Measurements from ENCODE around the gene DGKI. TPM values are rescaled to one million over a fixed set of nuclear protein-coding genes. Genes with fewer than 3 reads are reported as not detected.
A peak's percentile ranks its signal among the peaks of the same experiment; 100 is the strongest.

The DGKI gene
- total RNA-seq, 6 experiments from 2014 or later: 1.2 to 2.2 (median 1.6) TPM

DNA sequence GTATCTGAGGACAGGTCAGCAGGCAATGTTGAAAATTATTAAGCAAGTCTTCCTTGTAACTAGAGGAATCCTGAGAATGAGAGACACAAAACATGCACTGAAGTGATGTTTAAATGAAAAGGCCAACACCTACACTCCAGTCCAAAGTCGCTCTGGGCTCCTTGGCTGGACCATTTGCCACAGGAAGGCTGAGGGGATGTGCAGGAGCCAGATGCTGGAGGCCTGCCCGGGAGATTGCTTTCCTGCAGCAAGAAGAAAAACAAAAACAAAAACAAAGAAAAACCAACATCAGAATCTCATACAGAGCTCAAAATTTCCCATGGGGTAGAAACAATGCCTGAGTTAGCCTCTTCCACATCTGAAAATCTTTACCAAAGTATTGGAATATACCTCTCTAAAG is 157.0 kb downstream of the DGKI start:
- Mint-ChIP-seq H3K27me3 (ENCODE audit: insufficient read depth) (no peaks in the 10 kb centered on the region), H3K4me1 (ENCODE audit: low read depth) (peaks cover 67% of the 10 kb centered on the region), H3K27ac (no peak overlapping the region), H3K4me3 (no peak overlapping the region), H3K9me3 (no peaks in the 10 kb centered on the region), H3K36me3 (ENCODE audit: low read depth) (no peaks in the 10 kb centered on the region)
- DNase-seq: no peak
- TF ChIP-seq, protein P1, sequence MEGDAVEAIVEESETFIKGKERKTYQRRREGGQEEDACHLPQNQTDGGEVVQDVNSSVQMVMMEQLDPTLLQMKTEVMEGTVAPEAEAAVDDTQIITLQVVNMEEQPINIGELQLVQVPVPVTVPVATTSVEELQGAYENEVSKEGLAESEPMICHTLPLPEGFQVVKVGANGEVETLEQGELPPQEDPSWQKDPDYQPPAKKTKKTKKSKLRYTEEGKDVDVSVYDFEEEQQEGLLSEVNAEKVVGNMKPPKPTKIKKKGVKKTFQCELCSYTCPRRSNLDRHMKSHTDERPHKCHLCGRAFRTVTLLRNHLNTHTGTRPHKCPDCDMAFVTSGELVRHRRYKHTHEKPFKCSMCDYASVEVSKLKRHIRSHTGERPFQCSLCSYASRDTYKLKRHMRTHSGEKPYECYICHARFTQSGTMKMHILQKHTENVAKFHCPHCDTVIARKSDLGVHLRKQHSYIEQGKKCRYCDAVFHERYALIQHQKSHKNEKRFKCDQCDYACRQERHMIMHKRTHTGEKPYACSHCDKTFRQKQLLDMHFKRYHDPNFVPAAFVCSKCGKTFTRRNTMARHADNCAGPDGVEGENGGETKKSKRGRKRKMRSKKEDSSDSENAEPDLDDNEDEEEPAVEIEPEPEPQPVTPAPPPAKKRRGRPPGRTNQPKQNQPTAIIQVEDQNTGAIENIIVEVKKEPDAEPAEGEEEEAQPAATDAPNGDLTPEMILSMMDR (IDR thresholded peaks at IDR 0.05): no peak

DNA sequence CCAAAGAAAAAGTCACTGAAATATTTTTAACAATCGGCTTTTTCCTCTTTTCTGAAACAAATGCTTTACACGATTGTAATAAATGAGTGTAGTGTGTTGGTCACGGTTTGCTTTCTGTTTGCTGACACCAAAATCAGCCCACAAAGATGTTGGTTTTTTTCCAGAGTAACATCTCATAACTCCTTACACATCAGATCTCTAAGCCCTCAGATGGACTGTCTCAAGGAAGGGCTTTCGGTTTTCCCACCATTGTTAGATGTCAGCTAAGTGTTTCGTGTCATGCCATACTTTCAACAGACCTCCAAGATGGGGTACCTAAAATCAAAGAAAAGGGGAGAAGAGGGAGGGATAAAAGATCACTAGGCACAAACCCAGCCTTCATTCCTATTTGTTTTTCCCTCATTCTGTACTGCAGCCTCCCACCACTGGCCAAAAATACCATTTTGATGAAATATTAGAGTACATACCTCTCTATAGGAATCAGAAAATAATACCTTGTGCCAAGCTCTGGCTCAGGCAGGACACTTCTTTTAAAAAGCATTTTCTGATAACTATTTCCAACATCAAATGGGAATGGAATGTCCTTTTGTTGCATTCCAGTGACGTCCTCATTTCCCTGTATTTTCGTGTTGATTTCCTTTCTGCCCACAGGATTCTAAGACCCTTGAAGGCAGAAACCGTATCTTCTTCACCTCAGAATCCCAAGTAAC is 159.1 kb downstream of the DGKI start:
- no peaks in the 10 kb centered on the region for H3K27me3 Mint-ChIP-seq (ENCODE audit: insufficient read depth)

DNA sequence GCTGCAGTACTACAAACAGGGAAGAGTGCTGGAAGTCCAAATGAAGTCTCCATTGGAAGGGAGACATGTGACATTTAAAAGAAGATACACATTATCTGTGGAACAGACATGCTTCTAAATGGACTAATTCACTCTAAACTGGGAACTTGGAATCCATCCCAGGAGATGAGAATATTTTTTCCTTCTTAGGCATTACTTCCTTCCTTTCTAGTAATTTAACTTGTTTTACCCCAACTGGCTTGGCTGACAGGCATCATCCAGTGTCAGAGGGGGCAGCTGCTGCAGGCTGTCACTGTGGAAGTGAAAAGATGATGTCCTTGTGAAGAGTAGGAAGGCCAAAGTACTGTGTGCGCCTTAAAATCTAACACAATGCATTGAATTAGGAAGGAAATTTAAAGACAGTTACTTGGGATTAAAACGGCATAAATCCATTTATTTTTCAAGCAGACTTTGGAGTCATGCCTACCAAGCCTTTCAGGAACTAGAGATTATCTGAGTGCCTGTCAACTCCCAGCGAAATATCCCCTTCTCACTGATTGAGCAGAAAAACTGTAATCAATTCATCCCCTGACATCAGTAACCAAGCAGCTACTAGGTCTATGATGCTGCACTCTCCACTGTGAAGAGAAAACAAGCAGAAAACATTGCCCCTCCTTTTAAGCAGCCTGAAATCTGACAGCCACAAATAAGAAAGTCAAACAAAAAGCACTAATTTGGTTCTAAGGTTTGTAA is 161.2 kb downstream of the DGKI start:
- H3K4me3 Mint-ChIP-seq: no peak overlapping the region; the same call in 1 of the 2 replicates
- TF ChIP-seq, protein P1 (IDR thresholded peaks at IDR 0.05): no peak
- no peaks in the 10 kb centered on the region for H3K9me3 Mint-ChIP-seq
- DNase-seq: no peak
- H3K4me1 Mint-ChIP-seq (ENCODE audit: low read depth): peaks cover 83% of the 10 kb centered on the region
- peak overlapping the region; percentile 89 for H3K27ac Mint-ChIP-seq
- no peaks in the 10 kb centered on the region for H3K27me3 Mint-ChIP-seq (ENCODE audit: insufficient read depth)
- H3K36me3 Mint-ChIP-seq (ENCODE audit: low read depth): no peaks in the 10 kb centered on the region

More for the DNA sequence above, 159.1 kb downstream of the DGKI start:
- Mint-ChIP-seq H3K36me3 (ENCODE audit: low read depth) (no peaks in the 10 kb centered on the region), H3K27ac (peak overlapping the region; percentile 89), H3K9me3 (no peaks in the 10 kb centered on the region), H3K4me1 (ENCODE audit: low read depth) (peaks cover 76% of the 10 kb centered on the region), H3K4me3 (peak overlapping the region; percentile 82)
- TF ChIP-seq, protein P1 (IDR thresholded peaks at IDR 0.05): no peak
- peak; percentile 51 for DNase-seq

DNA sequence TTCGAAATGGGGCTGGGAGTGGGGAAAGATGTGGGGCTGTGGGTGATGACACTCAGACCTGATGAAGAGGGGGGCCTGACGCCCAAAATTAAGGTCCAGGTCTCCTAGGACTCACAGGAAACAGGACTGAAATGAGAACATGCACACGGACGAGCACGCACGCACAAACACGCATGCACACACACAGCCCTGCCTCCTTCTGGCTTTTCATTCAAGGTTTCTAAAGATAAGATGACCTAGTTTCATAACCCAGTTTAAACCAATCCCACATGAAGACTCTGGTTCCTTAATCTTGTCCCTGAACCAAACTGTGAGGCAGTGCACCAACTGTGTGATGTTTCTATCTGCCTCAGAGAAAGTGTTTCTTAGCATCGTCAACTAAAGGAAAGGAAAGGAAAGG is 162.0 kb downstream of the DGKI start:
- H3K4me3 Mint-ChIP-seq: no peak overlapping the region
- no peaks in the 10 kb centered on the region for H3K36me3 Mint-ChIP-seq (ENCODE audit: low read depth)
- H3K27me3 Mint-ChIP-seq (ENCODE audit: insufficient read depth): no peaks in the 10 kb centered on the region

DNA sequence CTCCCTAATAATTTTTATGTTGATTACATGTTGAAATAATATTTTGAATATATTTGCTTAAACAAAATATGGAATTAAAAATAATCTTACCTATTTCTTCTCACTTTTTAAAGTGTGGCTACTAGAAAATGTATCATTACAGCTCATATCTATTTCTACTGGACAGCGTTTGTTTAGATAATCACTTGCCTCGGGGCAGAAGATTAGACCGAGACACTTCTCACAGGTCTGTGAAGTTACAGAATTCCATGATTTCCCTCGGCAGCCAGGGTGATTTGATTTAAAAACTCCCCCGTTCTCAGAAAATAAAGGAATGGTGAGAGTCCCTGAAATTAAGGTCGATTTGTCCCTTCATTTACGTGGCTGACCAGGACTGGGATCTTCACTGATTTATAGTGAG is 162.5 kb downstream of the DGKI start:
- no peak for DNase-seq
- TF ChIP-seq, protein P1 (IDR thresholded peaks at IDR 0.05): no peak
- Mint-ChIP-seq H3K4me1 (ENCODE audit: low read depth) (peaks cover 88% of the 10 kb centered on the region), H3K9me3 (no peaks in the 10 kb centered on the region), H3K27ac (no peak overlapping the region), H3K27me3 (ENCODE audit: insufficient read depth) (no peaks in the 10 kb centered on the region), H3K4me3 (no peak overlapping the region), H3K36me3 (ENCODE audit: low read depth) (no peaks in the 10 kb centered on the region)

More for the DNA sequence above, 162.0 kb downstream of the DGKI start:
- Mint-ChIP-seq H3K4me1 (ENCODE audit: low read depth) (peaks cover 89% of the 10 kb centered on the region), H3K9me3 (no peaks in the 10 kb centered on the region), H3K27ac (no peak overlapping the region; the same call in 1 of the 2 replicates)
- TF ChIP-seq, protein P1 (IDR thresholded peaks at IDR 0.05): no peak
- DNase-seq: no peak

Measured in HFFc6 (cell line).